Activated CD8-positive, alpha-beta memory T cell treated with anti-CD3 and anti-CD28 coated beads, Interleukin-2, amount 10 ng/mL, durations not matched to agents 7 days and 5 days (primary cell): ENCODE measurements around the gene CSNK1G1. TPM values are rescaled to one million over a fixed set of nuclear protein-coding genes. Genes with fewer than 3 reads are reported as not detected.
"Not testable (repeated sequence)": the region's sequence is repeated elsewhere in the genome, so short reads cannot be mapped to it uniquely, and the experiment has no call there.

Experiments used
- ATAC-seq: fragments of 150-1000 bp; cut with Tn5 transposase; one replicate; pipeline ENCODE4 v1.10.0; 2021; ENCODE audit warnings: moderate library complexity
- CTCF ChIA-PET: fragments of 350-600 bp; sonication (Branson Sonifier 250); formaldehyde crosslinking; loops from one replicate; lab custom pipeline; 2021; ENCODE audit warnings: antibody characterized with exemption; lab: Charles Lee
- DNase-seq: peaks from one replicate; pipeline ENCODE4 v3.0.0-alpha.2; 2020
- H3K27ac Mint-ChIP-seq: one replicate; pipeline ENCODE4 v1.8.0; 2021; ENCODE audit warnings: mild to moderate bottlenecking, mixed read lengths
- H3K27me3 Mint-ChIP-seq: one replicate; pipeline ENCODE4 v1.8.0; 2021; ENCODE audit warnings: mixed read lengths
- H3K36me3 Mint-ChIP-seq: one replicate; pipeline ENCODE4 v1.8.0; 2021; ENCODE audit warnings: mild to moderate bottlenecking, mixed read lengths
- H3K4me1 Mint-ChIP-seq: one replicate; pipeline ENCODE4 v1.8.0; 2021; ENCODE audit warnings: mixed read lengths
- H3K4me3 Mint-ChIP-seq: one replicate; pipeline ENCODE4 v1.8.0; 2021; ENCODE audit warnings: mild to moderate bottlenecking, moderate library complexity, mixed read lengths
- H3K9me3 Mint-ChIP-seq: one replicate; pipeline ENCODE4 v1.8.0; 2022; ENCODE audit warnings: low read depth, mixed read lengths
- total RNA-seq, 2 experiments: library from RNA; stranded (reverse); gene quantifications; one replicate each; pipeline ENCODE4 v1.2.3, GENCODE V29; 2021

The CSNK1G1 gene
- total RNA-seq, 2 experiments from 2014 or later = 26.9 to 30.5 TPM

GRCh38 chr15:64379216-64379960 lies 23.4 kb upstream of the CSNK1G1 start:
- no peak for ATAC-seq
- DNase-seq = no peak
- Mint-ChIP-seq H3K27me3 (no peaks in the 10 kb centered on the region), H3K4me1 (peaks cover 30% of the 10 kb centered on the region), H3K9me3 (no peaks in the 10 kb centered on the region), H3K27ac (peak overlapping the region; percentile 59), H3K36me3 (peaks cover 32% of the 10 kb centered on the region), H3K4me3 (peak overlapping the region; percentile 90)
- CTCF ChIA-PET = interaction anchor here (0.9 to 1.2 kb wide), 2 partner anchors 10 to 19 kb away, joined by 3 read pairs; no protein-coding TSS in a partner anchor

DNA sequence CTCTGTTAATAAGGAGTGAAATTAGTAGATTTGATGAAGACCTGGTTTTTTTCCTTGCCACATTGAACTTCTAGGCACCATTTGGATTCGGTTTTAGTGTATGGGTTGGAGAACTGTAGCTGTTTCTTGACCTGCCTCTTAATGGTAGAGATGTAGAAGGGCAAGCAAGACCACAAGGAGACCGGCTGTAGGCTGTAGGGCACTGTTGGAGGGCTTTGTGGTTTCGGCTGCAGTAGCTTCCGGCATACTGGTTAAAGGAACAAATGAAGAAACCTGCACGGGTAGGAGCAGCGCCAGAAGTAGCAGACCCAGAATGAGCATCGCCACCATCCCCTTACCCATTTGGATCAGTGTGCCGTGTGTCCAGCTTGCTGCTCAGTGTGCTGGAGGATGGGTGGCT lies 17.4 kb upstream of the CSNK1G1 start:
- peak overlapping the region; percentile 60 for H3K27ac Mint-ChIP-seq
- no peaks in the 10 kb centered on the region for H3K9me3 Mint-ChIP-seq

GRCh38 chr15:64371383-64371782 lies 15.4 kb upstream of the CSNK1G1 start:
- ATAC-seq, H3K27ac Mint-ChIP-seq, H3K9me3 Mint-ChIP-seq, H3K4me3 Mint-ChIP-seq, H3K27me3 Mint-ChIP-seq, DNase-seq, CTCF ChIA-PET: not testable (repeated sequence)
- Mint-ChIP-seq H3K4me1 (peaks cover 18% of the 10 kb centered on the region), H3K36me3 (peaks cover 37% of the 10 kb centered on the region)

More for the DNA sequence above, 17.4 kb upstream of the CSNK1G1 start:
- DNase-seq (no peak), ATAC-seq (peak; percentile 23)
- H3K4me3 Mint-ChIP-seq = peak overlapping the region; percentile 5
- CTCF ChIA-PET = no interaction called here
- H3K4me1 Mint-ChIP-seq = peaks cover 22% of the 10 kb centered on the region
- no peaks in the 10 kb centered on the region for H3K27me3 Mint-ChIP-seq
- H3K36me3 Mint-ChIP-seq = peaks cover 34% of the 10 kb centered on the region

- no peaks in the 10 kb centered on the region for H3K9me3 Mint-ChIP-seq
- CTCF ChIA-PET = interaction anchor here (1.1 kb wide), 1 partner anchor 10 kb away, joined by 3 read pairs; no protein-coding TSS in a partner anchor
- H3K4me3 Mint-ChIP-seq = no peak overlapping the region
- peaks cover 10% of the 10 kb centered on the region for H3K4me1 Mint-ChIP-seq
- no peak for ATAC-seq
- peaks cover 32% of the 10 kb centered on the region for H3K36me3 Mint-ChIP-seq
- H3K27ac Mint-ChIP-seq = no peak overlapping the region
- no peaks in the 10 kb centered on the region for H3K27me3 Mint-ChIP-seq
- DNase-seq = no peak
Measured at GRCh38 chr15:64369078-64369607, 13.2 kb upstream of the CSNK1G1 start.

DNA sequence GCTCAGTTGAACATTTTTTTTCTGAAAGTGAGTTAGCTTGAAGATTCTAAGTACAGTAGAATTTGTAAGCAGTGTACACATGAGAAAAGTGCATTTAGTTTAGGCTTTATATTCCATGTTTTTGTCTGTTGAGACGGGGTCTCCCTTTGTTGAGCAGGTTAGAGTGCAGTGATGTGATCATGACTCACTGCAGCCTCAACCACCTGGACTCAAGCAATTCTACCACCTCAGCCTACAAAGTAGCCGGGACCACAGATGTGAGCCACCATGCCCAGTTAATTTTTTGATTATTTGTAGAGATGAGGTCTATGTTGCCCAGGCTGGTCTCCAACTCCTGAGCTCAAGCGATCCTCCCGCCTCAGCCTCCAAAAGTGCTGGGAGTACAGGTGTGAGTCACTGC lies 5.3 kb upstream of the CSNK1G1 start:
- Mint-ChIP-seq H3K27ac (no peak overlapping the region), H3K9me3 (no peaks in the 10 kb centered on the region), H3K36me3 (peaks cover 28% of the 10 kb centered on the region), H3K27me3 (no peaks in the 10 kb centered on the region), H3K4me3 (no peak overlapping the region), H3K4me1 (peaks cover 22% of the 10 kb centered on the region)
- DNase-seq (no peak), ATAC-seq (no peak)
- CTCF ChIA-PET = interaction anchor here (0.6 to 1.0 kb wide), 2 partner anchors 19 to 317 kb away, joined by 3 to 5 read pairs; no protein-coding TSS in a partner anchor

GRCh38 chr15:64356710-64357040 lies 702 bp upstream of the CSNK1G1 start:
- no peaks in the 10 kb centered on the region for H3K27me3 Mint-ChIP-seq
- CTCF ChIA-PET = interaction anchor here (0.7 to 1.0 kb wide), 2 partner anchors 11 to 14 kb away, joined by 3 read pairs; no protein-coding TSS in a partner anchor
- H3K4me1 Mint-ChIP-seq = peaks cover 33% of the 10 kb centered on the region
- no peak for DNase-seq
- H3K36me3 Mint-ChIP-seq = peaks cover 14% of the 10 kb centered on the region
- ATAC-seq = no peak
- peak overlapping the region; percentile 89 for H3K4me3 Mint-ChIP-seq
- no peaks in the 10 kb centered on the region for H3K9me3 Mint-ChIP-seq
- peak overlapping the region; percentile 86 for H3K27ac Mint-ChIP-seq

GRCh38 chr15:64355348-64355943 lies 527 bp downstream of the CSNK1G1 start:
- peak; percentile 63 for DNase-seq

GRCh38 chr15:64354688-64355344 lies 1.2 kb downstream of the CSNK1G1 start:
- CTCF ChIA-PET = interaction anchor here (1.2 to 1.9 kb wide), 3 partner anchors 13 to 145 kb away, joined by 3 to 7 read pairs (median 4); no protein-coding TSS in a partner anchor
- Mint-ChIP-seq H3K9me3 (no peaks in the 10 kb centered on the region), H3K27me3 (no peaks in the 10 kb centered on the region), H3K36me3 (peaks cover 6% of the 10 kb centered on the region), H3K27ac (peak overlapping the region; percentile 86), H3K4me1 (peaks cover 33% of the 10 kb centered on the region), H3K4me3 (peak overlapping the region; percentile 89)
- no peak for DNase-seq
- no peak for ATAC-seq

More at GRCh38 chr15:64355348-64355943, 527 bp downstream of the CSNK1G1 start:
- H3K27me3 Mint-ChIP-seq = no peaks in the 10 kb centered on the region
- H3K9me3 Mint-ChIP-seq = no peaks in the 10 kb centered on the region
- H3K36me3 Mint-ChIP-seq = peaks cover 8% of the 10 kb centered on the region
- H3K27ac Mint-ChIP-seq = peak overlapping the region; percentile 86
- peaks cover 36% of the 10 kb centered on the region for H3K4me1 Mint-ChIP-seq
- peak; percentile 42 for ATAC-seq
- peak overlapping the region; percentile 89 for H3K4me3 Mint-ChIP-seq
- CTCF ChIA-PET = interaction anchor here (1.0 to 1.9 kb wide), 4 partner anchors 10 to 145 kb away, joined by 3 to 7 read pairs (median 4); no protein-coding TSS in a partner anchor

DNA sequence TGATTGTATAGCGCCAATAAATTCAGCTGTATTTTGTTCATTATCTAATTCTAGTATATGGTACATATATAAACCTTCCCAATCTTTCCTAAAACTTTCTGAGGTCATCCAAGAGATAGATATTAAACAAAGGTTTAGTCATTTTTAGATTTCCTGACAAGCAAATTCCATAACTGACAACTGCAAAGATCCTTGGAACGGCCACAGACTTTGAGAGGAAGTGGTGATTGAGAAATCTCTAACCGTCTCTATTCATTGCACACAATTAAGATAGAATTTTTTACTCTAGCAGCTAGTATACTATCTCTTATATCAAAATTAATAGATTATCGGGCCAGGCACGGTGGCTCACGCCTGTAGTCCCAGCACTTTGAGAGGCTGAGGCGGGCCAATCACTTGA lies 4.7 kb downstream of the CSNK1G1 start:
- H3K36me3 Mint-ChIP-seq = peaks cover 6% of the 10 kb centered on the region
- no peak for ATAC-seq
- CTCF ChIA-PET = no interaction called here

DNA sequence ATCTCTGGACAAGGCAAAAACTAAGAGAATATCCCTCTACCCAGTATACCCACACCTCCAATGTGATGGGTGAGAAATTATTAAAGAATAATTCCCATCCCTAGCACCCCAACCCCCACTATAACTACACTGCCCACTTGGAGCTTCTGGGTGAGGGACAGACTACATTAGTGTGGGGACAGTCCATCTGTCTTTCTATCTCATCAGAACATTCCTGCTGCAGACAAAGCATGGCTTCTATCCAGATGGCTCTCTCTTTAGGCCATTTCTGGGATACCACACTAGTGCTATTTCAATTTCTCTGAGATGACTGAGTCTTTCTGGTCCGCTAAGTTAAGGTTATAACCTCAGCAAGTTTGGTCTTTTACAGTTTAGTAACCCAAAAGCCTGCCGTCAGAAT lies 6.6 kb downstream of the CSNK1G1 start:
- no peak overlapping the region for H3K27ac Mint-ChIP-seq
- ATAC-seq (no peak), DNase-seq (no peak)
- no peaks in the 10 kb centered on the region for H3K27me3 Mint-ChIP-seq
- peaks cover 8% of the 10 kb centered on the region for H3K36me3 Mint-ChIP-seq
- H3K4me3 Mint-ChIP-seq = no peak overlapping the region
- peaks cover 4% of the 10 kb centered on the region for H3K4me1 Mint-ChIP-seq
- H3K9me3 Mint-ChIP-seq = no peaks in the 10 kb centered on the region
- CTCF ChIA-PET = interaction anchor here (0.9 to 1.0 kb wide), 2 partner anchors 10 to 102 kb away, joined by 3 read pairs; no protein-coding TSS in a partner anchor

More for the DNA sequence above, 4.7 kb downstream of the CSNK1G1 start:
- Mint-ChIP-seq H3K4me1 (peaks cover 14% of the 10 kb centered on the region), H3K27ac (no peak overlapping the region), H3K27me3 (no peaks in the 10 kb centered on the region), H3K4me3 (no peak overlapping the region), H3K9me3 (no peaks in the 10 kb centered on the region)
- no peak for DNase-seq

- ATAC-seq (no peak), DNase-seq (no peak)
- Mint-ChIP-seq H3K27ac (no peak overlapping the region), H3K9me3 (no peaks in the 10 kb centered on the region), H3K27me3 (no peaks in the 10 kb centered on the region), H3K4me1 (peaks cover 4% of the 10 kb centered on the region), H3K36me3 (peaks cover 8% of the 10 kb centered on the region), H3K4me3 (no peak overlapping the region)
- CTCF ChIA-PET = no interaction called here
Measured at GRCh38 chr15:64348455-64348854, 7.5 kb downstream of the CSNK1G1 start.

DNA sequence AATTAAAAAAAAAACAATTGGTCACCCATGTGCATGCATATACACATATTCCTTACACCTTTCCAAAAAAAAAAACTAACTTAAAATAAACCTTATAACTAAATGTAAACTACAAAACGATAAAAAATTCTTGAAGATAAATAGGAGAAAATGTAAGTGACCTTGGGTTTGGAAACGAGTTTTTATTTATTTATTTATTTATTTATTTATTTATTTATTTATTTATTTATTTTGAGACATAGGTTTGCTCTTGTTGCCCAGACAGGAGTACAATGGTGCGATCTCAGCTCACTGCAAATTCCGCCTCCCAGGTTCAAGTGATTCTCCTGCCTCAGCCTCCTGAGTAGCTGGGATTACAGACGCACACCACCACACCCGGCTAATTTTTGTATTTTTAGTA lies 9.7 kb downstream of the CSNK1G1 start:
- H3K27me3 Mint-ChIP-seq, H3K9me3 Mint-ChIP-seq, H3K4me1 Mint-ChIP-seq, CTCF ChIA-PET, DNase-seq, H3K4me3 Mint-ChIP-seq, ATAC-seq, H3K27ac Mint-ChIP-seq: not testable (repeated sequence)
- peaks cover 17% of the 10 kb centered on the region for H3K36me3 Mint-ChIP-seq
